Measurements from ENCODE around the gene NREP.

Gene NREP

DNA sequence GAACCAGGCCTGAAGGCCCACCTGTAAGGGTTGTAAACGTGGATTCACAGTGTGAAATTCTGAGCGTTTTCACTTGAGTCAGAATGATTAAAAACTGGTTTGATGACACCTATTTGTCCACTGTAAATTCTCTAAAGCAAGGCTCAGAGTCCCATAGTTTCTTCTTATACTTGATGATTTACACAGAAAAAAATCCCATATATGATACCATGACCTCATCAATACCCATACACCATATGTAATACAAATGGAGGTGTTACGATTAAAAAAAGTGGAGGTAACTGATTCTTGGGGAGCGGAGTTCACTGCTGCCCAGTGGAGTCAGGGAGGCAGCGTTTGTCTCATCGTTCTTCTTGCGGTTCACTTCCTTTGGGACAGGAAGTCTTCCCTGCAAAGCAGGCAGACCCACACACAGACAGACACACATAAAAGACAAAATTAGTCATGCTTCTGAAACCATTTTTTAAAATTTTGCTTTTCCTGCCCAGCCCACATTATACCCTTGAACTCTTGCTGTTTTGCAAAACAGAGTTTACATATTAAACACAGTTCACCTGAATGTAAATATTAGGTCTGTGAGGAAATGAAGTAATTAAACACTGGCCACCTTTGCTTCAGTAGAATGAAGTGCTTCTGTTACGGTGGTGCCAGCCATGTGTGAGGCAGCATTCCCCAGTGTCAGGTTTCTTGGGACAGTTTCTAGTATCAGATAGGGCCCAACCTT lies 26.2 kb downstream of the NREP start:
- Histone ChIP-seq H3K9ac (ENCODE audit: low read length) (no peak overlapping the region), H3K4me3 (ENCODE audit: low read length) (no peak overlapping the region), H3K27ac (ENCODE audit: low read length) (no peak overlapping the region), H3K4me2 (ENCODE audit: low read length) (no peak overlapping the region), H4K20me1 (ENCODE audit: insufficient read depth, low read length) (no peaks in the 10 kb centered on the region), H3K9me3 (ENCODE audit: insufficient read depth, low read length) (no peaks in the 10 kb centered on the region), H2AFZ (ENCODE audit: low read depth, low read length) (no peak overlapping the region), H3K79me2 (ENCODE audit: low read length) (no peaks in the 10 kb centered on the region), H3K4me1 (ENCODE audit: low read length) (no peaks in the 10 kb centered on the region), H3K27me3 (ENCODE audit: low read depth, low read length) (no peaks in the 10 kb centered on the region), H3K36me3 (replicated peaks; ENCODE audit: low read depth, low read length) (no peaks in the 10 kb centered on the region)
- TF ChIP-seq EZH2phosphoT487 (IDR thresholded peaks at IDR 0.05; ENCODE audit: low read depth) = no peak

DNA sequence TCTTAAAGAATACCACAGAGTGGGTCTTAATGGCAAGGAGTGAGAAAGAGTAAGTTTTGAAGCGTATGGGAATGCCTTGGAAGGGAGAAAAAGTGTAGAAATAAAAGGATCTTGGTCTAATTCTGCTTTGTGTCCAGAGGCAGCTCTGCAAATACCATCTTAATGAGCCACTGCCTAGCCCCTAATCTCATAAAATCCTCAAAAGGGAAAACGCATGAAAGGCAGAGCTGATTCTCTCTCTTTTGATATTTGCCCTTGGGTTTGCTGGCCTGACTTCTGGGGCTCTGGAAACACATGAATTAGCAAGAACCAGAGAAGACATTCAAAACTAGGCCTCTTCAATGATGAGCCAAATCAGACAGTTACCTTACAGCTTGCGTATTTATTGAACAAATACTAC lies 28.1 kb downstream of the NREP start:
- H2AFZ ChIP-seq (ENCODE audit: low read depth, low read length) = no peak overlapping the region
- no peak overlapping the region for H3K4me2 ChIP-seq (ENCODE audit: low read length)
- H3K9me3 ChIP-seq (ENCODE audit: insufficient read depth, low read length) = no peaks in the 10 kb centered on the region
- H3K9ac ChIP-seq (ENCODE audit: low read length) = no peak overlapping the region
- no peaks in the 10 kb centered on the region for H3K36me3 ChIP-seq (replicated peaks; ENCODE audit: low read depth, low read length)
- no peaks in the 10 kb centered on the region for H3K79me2 ChIP-seq (ENCODE audit: low read length)
- H3K4me3 ChIP-seq (ENCODE audit: low read length) = no peak overlapping the region
- H3K4me1 ChIP-seq (ENCODE audit: low read length) = no peaks in the 10 kb centered on the region
- no peaks in the 10 kb centered on the region for H3K27me3 ChIP-seq (ENCODE audit: low read depth, low read length)
- TF ChIP-seq, protein P1, sequence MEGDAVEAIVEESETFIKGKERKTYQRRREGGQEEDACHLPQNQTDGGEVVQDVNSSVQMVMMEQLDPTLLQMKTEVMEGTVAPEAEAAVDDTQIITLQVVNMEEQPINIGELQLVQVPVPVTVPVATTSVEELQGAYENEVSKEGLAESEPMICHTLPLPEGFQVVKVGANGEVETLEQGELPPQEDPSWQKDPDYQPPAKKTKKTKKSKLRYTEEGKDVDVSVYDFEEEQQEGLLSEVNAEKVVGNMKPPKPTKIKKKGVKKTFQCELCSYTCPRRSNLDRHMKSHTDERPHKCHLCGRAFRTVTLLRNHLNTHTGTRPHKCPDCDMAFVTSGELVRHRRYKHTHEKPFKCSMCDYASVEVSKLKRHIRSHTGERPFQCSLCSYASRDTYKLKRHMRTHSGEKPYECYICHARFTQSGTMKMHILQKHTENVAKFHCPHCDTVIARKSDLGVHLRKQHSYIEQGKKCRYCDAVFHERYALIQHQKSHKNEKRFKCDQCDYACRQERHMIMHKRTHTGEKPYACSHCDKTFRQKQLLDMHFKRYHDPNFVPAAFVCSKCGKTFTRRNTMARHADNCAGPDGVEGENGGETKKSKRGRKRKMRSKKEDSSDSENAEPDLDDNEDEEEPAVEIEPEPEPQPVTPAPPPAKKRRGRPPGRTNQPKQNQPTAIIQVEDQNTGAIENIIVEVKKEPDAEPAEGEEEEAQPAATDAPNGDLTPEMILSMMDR (IDR thresholded peaks at IDR 0.05; ENCODE audit: low read depth, low read length) = no peak
- no peak for TF ChIP-seq EZH2phosphoT487 (IDR thresholded peaks at IDR 0.05; ENCODE audit: low read depth)
- H3K27ac ChIP-seq (ENCODE audit: low read length) = no peak overlapping the region
- no peaks in the 10 kb centered on the region for H4K20me1 ChIP-seq (ENCODE audit: insufficient read depth, low read length)

DNA sequence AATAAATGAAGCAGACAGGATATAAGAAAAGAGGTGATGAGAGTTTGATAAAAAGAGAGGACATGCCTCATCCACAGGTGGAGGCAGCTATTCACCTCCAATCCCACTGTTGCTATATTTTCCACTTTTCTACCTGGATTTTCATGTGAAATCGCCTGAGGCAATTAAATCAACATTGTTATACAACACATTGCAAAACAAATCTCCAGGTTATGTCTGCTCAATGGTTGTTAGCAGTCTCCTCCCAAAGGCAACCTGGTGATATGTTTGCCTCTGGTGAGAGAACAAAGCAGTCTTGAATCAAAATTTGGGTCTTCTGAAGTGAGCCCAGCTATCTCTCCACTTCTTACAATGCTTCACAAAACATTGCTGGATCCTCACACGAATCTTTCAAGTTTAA lies 30.0 kb downstream of the NREP start:
- TF ChIP-seq, protein P1 (IDR thresholded peaks at IDR 0.05; ENCODE audit: low read depth, low read length) = no peak
- no peak for TF ChIP-seq EZH2phosphoT487 (IDR thresholded peaks at IDR 0.05; ENCODE audit: low read depth)
- Histone ChIP-seq H3K4me1 (ENCODE audit: low read length) (no peaks in the 10 kb centered on the region), H4K20me1 (ENCODE audit: insufficient read depth, low read length) (no peaks in the 10 kb centered on the region), H3K27ac (ENCODE audit: low read length) (no peak overlapping the region), H3K4me3 (ENCODE audit: low read length) (no peak overlapping the region), H3K4me2 (ENCODE audit: low read length) (no peak overlapping the region), H3K27me3 (ENCODE audit: low read depth, low read length) (no peaks in the 10 kb centered on the region), H3K9me3 (ENCODE audit: insufficient read depth, low read length) (no peaks in the 10 kb centered on the region), H3K9ac (ENCODE audit: low read length) (no peak overlapping the region), H3K36me3 (replicated peaks; ENCODE audit: low read depth, low read length) (no peaks in the 10 kb centered on the region), H3K79me2 (ENCODE audit: low read length) (no peaks in the 10 kb centered on the region), H2AFZ (ENCODE audit: low read depth, low read length) (no peak overlapping the region)

DNA sequence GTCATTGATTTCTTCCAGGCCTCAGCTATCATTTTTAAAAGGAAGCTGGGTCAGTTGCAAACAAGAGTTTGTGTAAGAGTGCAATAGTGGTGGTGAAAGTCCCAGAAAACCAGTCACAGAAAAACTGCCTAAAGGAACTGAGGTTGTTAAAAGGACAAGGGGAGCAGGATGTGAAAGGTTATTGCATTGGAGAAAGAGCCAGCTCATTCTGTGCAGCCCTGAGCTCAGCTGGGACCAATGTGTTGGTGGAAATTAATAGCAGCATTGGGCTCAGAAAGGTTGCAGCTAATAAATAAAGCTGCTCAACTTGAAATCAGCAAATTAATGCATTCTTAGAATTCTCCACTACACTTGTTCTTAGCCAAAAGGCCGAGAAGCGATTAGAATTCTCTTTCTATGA lies 34.9 kb downstream of the NREP start:
- no peak overlapping the region for H3K4me2 ChIP-seq (ENCODE audit: low read length)

More for the DNA sequence above, 34.9 kb downstream of the NREP start:
- TF ChIP-seq, protein P1 (IDR thresholded peaks at IDR 0.05; ENCODE audit: low read depth, low read length) = no peak
- TF ChIP-seq EZH2phosphoT487 (IDR thresholded peaks at IDR 0.05; ENCODE audit: low read depth) = no peak
- Histone ChIP-seq H3K27ac (ENCODE audit: low read length) (no peak overlapping the region), H3K4me3 (ENCODE audit: low read length) (no peak overlapping the region), H3K4me1 (ENCODE audit: low read length) (no peaks in the 10 kb centered on the region), H2AFZ (ENCODE audit: low read depth, low read length) (no peak overlapping the region), H3K27me3 (ENCODE audit: low read depth, low read length) (no peaks in the 10 kb centered on the region), H4K20me1 (ENCODE audit: insufficient read depth, low read length) (no peaks in the 10 kb centered on the region), H3K79me2 (ENCODE audit: low read length) (no peaks in the 10 kb centered on the region), H3K9me3 (ENCODE audit: insufficient read depth, low read length) (no peaks in the 10 kb centered on the region), H3K36me3 (replicated peaks; ENCODE audit: low read depth, low read length) (no peaks in the 10 kb centered on the region), H3K9ac (ENCODE audit: low read length) (no peak overlapping the region)
